SK-N-MC (cell line): Measurements from ENCODE around the gene OR52K1.

Experiments
- EZH2 ChIP-seq: fragments of 200-600 bp; sonication (generic); IDR thresholded peaks from one replicate; pipeline ENCODE4 v1.6.1; 2017; ENCODE audit warnings: antibody characterized with exemption
- FOXP2 ChIP-seq: optimal IDR thresholded peaks from 2 replicates; pipeline ENCODE3; 2011; ENCODE audit warnings: mild to moderate bottlenecking, moderate library complexity; ENCODE audit not compliant: insufficient read depth; ENCODE audit errors: extremely low read length, control extremely low read depth
- POLR2AphosphoS5 ChIP-seq: IDR thresholded peaks from 2 replicates; pipeline ENCODE4 v1.6.1; 2012; ENCODE audit warnings: mild to moderate bottlenecking, low read depth, low read length, borderline replicate concordance

GRCh38 chr11:4482445-4482844 lies at the start of gene OR52K1:
- TF ChIP-seq POLR2AphosphoS5: no peak
- no peak for TF ChIP-seq EZH2
- TF ChIP-seq FOXP2: no peak
